ENCODE measurements around the gene SLC16A7.

The SLC16A7 gene

DNA sequence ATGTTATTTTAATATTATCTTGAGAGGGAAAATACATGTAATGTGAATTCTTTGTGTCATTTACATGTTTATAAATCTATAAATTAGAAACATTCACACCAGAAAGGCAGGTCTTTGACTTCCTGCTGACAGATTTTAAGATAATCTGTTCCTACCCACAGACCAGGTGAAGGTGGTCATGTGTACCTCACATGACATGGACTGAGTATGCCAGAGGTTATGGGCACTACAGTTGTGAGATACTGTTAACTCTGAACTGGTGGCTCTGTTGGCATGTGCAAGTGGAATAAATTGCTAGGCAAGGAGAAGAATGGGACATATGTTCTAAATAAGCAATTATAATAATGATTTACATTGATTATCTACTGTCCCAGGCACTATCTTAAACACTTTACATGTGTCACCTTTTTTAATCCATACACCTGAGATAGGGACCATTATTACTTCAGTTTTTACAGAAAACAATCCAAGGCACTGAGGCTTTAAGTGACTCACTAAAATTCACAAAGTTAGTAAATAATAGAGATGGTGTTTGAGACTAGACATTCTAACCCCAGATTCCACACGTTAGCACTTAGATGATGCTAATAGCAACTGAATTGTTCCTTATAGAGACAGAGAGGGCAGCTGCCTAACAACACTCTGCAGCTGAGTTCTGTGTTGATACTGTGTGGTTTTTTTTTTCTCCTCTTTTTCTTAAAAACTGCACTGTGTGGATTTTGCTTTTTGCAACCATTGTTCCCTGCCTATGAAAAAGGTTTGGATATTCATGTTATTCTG lies 23.8 kb downstream of the SLC16A7 start:
- POLR2A ChIA-PET, result no interaction called here
- DNase-seq (ENCODE audit: extremely low spot score), result no peak
- no peak for TF ChIP-seq FOXK2 (IDR thresholded peaks at IDR 0.05)
- TF ChIP-seq LEF1 (IDR thresholded peaks at IDR 0.05; ENCODE audit: borderline replicate concordance), result no peak
- TF ChIP-seq HDGF (IDR thresholded peaks at IDR 0.05; ENCODE audit: borderline replicate concordance), result no peak
- CTCF ChIA-PET, result no interaction called here

DNA sequence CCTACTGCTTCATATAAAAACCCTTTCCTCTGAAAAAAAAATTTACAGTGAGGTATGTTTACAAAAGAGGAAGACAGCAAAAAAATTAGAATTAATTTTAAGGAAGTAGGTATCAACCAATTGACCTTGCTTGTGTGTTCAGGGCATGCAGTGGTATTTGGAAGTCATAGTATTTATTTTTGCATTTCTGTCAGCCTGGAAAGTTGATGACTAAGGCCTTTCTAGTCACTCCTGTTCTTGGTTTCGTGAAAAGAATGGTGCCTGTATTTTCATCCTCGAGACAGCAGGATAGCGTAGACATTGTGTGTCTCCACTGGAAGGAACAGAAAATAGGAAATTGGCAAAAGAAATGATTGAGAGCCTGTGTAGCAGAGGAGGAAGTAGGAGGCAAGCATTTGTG lies 24.5 kb downstream of the SLC16A7 start:
- ChIA-PET CTCF (no interaction called here), POLR2A (no interaction called here)
- DNase-seq (ENCODE audit: extremely low spot score), result no peak
- TF ChIP-seq, protein P1, sequence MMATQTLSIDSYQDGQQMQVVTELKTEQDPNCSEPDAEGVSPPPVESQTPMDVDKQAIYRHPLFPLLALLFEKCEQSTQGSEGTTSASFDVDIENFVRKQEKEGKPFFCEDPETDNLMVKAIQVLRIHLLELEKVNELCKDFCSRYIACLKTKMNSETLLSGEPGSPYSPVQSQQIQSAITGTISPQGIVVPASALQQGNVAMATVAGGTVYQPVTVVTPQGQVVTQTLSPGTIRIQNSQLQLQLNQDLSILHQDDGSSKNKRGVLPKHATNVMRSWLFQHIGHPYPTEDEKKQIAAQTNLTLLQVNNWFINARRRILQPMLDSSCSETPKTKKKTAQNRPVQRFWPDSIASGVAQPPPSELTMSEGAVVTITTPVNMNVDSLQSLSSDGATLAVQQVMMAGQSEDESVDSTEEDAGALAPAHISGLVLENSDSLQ (IDR thresholded peaks at IDR 0.05), result no peak
- TF ChIP-seq ARNT (IDR thresholded peaks at IDR 0.05) (no peak), SP1 (IDR thresholded peaks at IDR 0.05) (no peak), FOXM1 (IDR thresholded peaks at IDR 0.05; ENCODE audit: borderline replicate concordance) (no peak), L3MBTL2 (conservative IDR thresholded peaks at IDR 0.05) (no peak), SUZ12 (IDR thresholded peaks at IDR 0.05) (no peak), ELF4 (IDR thresholded peaks at IDR 0.05) (no peak), NFRKB (IDR thresholded peaks at IDR 0.05) (no peak)

DNA sequence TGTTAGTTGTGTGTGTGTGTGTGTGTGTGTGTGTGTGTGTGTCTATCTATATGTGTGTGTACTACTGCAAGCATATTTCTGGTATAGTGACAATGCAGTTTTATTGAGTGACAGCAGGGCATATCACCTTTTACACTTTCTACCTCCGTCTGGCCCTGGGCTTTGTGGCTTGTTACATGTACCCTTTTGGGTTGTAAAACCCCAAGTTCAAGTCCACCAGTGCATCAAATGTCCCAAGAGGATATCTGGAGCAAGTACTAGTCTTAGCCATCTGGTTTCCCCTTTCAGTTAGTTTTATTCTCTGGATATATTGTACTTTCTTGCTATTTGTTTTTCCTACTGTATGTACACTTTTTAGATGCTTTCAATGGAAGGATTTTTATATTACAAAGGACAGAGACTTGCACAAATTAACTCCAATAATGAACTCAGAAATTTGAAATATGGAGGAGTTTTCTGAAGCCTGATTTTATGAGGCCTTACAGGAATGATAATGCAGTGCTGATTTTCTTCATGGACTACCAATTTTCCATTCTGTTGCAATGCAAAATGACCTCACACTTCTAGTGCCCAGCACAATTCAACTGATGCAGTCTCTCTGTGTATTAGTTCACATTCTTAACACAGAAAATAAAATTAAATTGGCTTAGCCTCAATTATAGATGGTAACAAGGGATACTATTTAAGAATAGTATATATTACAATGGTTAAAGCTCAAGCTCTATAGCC lies 29.1 kb downstream of the SLC16A7 start:
- CTCF ChIA-PET, result no interaction called here
- no peak for TF ChIP-seq NFRKB (IDR thresholded peaks at IDR 0.05)
- TF ChIP-seq SUZ12 (IDR thresholded peaks at IDR 0.05), result no peak
- TF ChIP-seq ELF4 (IDR thresholded peaks at IDR 0.05), result no peak
- no peak for TF ChIP-seq SP1 (IDR thresholded peaks at IDR 0.05)
- no peak for TF ChIP-seq HDGF (IDR thresholded peaks at IDR 0.05; ENCODE audit: borderline replicate concordance)
- TF ChIP-seq FOXK2 (IDR thresholded peaks at IDR 0.05), result no peak
- TF ChIP-seq LEF1 (IDR thresholded peaks at IDR 0.05; ENCODE audit: borderline replicate concordance), result no peak
- TF ChIP-seq ZNF384 (IDR thresholded peaks at IDR 0.05), result no peak
- no peak for TF ChIP-seq BHLHE40 (IDR thresholded peaks at IDR 0.05; ENCODE audit: borderline replicate concordance)
- no peak for TF ChIP-seq CTBP1 (IDR thresholded peaks at IDR 0.05; ENCODE audit: borderline replicate concordance)
- TF ChIP-seq, protein P1 (IDR thresholded peaks at IDR 0.05), result no peak
- no peak for TF ChIP-seq FOXA1 (IDR thresholded peaks at IDR 0.05)
- no peak for TF ChIP-seq FOXM1 (IDR thresholded peaks at IDR 0.05; ENCODE audit: borderline replicate concordance)
- TF ChIP-seq L3MBTL2 (conservative IDR thresholded peaks at IDR 0.05), result no peak
- no peak for TF ChIP-seq ARNT (IDR thresholded peaks at IDR 0.05)
- no peak for TF ChIP-seq TARDBP (IDR thresholded peaks at IDR 0.05)
- DNase-seq (ENCODE audit: extremely low spot score), result no peak

DNA sequence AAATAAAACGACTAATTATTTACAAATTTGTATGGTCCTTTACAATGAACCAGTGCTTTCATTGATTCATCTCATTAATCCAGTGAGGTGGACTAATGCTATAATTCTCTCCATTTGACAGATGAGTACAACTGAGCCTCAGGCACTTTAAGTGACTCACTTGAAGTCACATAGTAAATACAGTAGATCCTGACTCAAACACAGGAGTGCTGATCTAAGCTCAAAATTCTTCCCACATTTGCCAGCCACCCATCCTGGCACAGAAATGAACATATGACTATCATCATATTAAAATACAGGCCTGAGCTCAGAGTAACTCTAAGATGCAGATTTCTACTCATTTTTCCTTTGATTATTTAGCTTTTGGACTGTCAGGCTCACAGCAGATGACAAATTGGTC lies 30.6 kb downstream of the SLC16A7 start:
- CTCF ChIA-PET, result interaction anchor here (0.6 kb wide), 1 partner anchor 116 kb away, joined by 4 read pairs; no protein-coding TSS in a partner anchor
- POLR2A ChIA-PET, result no interaction called here
- DNase-seq (ENCODE audit: extremely low spot score), result no peak
- TF ChIP-seq TARDBP (IDR thresholded peaks at IDR 0.05) (no peak), BHLHE40 (IDR thresholded peaks at IDR 0.05; ENCODE audit: borderline replicate concordance) (no peak), NFRKB (IDR thresholded peaks at IDR 0.05) (no peak), FOXM1 (IDR thresholded peaks at IDR 0.05; ENCODE audit: borderline replicate concordance) (no peak), SP1 (IDR thresholded peaks at IDR 0.05) (no peak), HDGF (IDR thresholded peaks at IDR 0.05; ENCODE audit: borderline replicate concordance) (no peak), L3MBTL2 (conservative IDR thresholded peaks at IDR 0.05) (no peak), ELF4 (IDR thresholded peaks at IDR 0.05) (no peak), LEF1 (IDR thresholded peaks at IDR 0.05; ENCODE audit: borderline replicate concordance) (no peak)

More for the DNA sequence above, 29.1 kb downstream of the SLC16A7 start:
- POLR2A ChIA-PET, result no interaction called here

DNA sequence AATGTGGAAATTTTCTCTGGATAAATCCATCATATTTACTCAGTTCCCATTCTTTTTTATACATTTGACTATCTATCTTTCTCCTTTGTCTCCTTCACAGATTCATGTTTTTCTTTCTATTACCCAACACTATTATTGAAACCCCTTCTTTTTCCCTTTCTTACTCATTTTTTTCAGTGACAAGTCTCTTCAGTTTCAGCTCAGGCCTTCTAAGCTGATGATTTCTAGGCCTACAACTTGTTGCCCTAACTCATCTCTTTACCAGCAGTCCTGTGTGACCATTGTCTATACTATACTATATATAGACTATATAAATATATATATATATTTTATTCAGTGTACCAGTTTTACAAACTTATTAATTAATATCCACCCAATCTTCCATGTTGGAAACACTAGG lies 31.8 kb downstream of the SLC16A7 start:
- DNase-seq (ENCODE audit: extremely low spot score), result no peak
- ChIA-PET CTCF (no interaction called here), POLR2A (no interaction called here)
- TF ChIP-seq ZNF384 (IDR thresholded peaks at IDR 0.05) (no peak), HDGF (IDR thresholded peaks at IDR 0.05; ENCODE audit: borderline replicate concordance) (no peak), CTBP1 (IDR thresholded peaks at IDR 0.05; ENCODE audit: borderline replicate concordance) (no peak), FOXM1 (IDR thresholded peaks at IDR 0.05; ENCODE audit: borderline replicate concordance) (no peak), LEF1 (IDR thresholded peaks at IDR 0.05; ENCODE audit: borderline replicate concordance) (no peak), TARDBP (IDR thresholded peaks at IDR 0.05) (no peak), BHLHE40 (IDR thresholded peaks at IDR 0.05; ENCODE audit: borderline replicate concordance) (no peak), SP1 (IDR thresholded peaks at IDR 0.05) (no peak), FOXA1 (IDR thresholded peaks at IDR 0.05) (no peak), SUZ12 (IDR thresholded peaks at IDR 0.05) (no peak), L3MBTL2 (conservative IDR thresholded peaks at IDR 0.05) (no peak)

DNA sequence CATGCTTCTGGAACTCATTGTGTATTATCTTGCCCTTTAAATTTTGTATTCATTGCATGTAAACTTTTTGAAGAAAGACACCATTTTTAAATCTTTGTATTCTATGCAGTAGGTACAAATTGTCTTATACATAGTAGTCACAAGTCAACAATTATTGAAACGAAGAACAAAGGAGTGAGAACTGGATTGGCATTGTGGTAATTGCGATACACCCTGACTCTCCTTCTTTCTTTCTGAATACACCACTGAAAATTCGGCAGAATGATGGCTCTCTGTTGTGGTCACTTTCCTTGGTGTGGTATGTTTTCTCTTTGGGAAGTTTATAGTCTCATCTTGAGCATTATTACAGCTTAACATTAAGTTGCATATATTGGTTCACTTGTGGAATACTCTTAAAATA lies 34.1 kb downstream of the SLC16A7 start:
- no peak for DNase-seq (ENCODE audit: extremely low spot score)
- ChIA-PET POLR2A (no interaction called here), CTCF (no interaction called here)

More for the DNA sequence above, 34.1 kb downstream of the SLC16A7 start:
- TF ChIP-seq TARDBP (IDR thresholded peaks at IDR 0.05) (no peak), ELF4 (IDR thresholded peaks at IDR 0.05) (no peak), ZNF384 (IDR thresholded peaks at IDR 0.05) (no peak), FOXM1 (IDR thresholded peaks at IDR 0.05; ENCODE audit: borderline replicate concordance) (no peak), CTBP1 (IDR thresholded peaks at IDR 0.05; ENCODE audit: borderline replicate concordance) (no peak), SP1 (IDR thresholded peaks at IDR 0.05) (no peak)

Data from HEK293T (cell line).